GM18508 (cell line): Measurements from ENCODE around the gene ITPA.

Experiments used
- ATAC-seq: cut with Tn5 transposase; IDR thresholded peaks from one replicate; pipeline ENCODE4 v1.9.1; 2021; ENCODE audit warnings: moderate number of reproducible peaks; ENCODE audit not compliant: insufficient read depth, unreplicated experiment

The ITPA gene

DNA sequence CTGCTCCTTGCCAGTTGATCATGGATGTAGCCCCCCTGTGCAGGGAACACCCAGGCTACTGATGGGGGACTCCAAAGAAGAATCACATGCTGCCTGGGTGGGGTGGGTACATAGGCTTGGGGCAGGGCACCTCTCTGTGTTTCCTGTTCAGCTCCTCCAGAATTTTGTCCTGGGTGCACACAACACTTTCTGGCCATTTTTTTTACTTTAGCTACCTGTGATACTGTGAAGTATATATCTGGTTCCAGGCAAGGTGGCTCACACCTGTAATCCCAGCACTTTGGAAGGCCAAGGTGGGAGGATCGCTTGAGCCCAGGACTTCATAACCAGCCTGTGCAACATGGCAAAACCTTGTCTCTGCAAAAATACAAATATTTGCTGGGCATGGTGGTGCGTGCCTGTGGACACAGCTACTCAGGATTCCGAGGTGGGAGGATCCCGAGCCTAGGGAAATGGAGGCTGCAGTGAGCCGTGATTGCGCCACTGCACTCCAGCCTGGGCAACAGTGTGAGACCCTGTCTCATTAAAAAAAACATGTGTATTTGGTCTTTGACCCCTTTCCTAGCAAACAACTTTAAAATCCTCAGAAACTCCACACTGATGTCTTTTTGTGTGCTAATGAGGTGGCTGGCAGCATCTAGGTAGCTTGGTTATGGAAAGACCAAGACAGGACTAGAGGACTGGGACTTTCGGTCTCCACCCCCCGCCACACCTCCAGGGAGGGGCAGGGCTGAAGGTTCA is 15.6 kb downstream of the ITPA start:
- ATAC-seq, result no peak

- ATAC-seq, result no peak
These were observed 16.8 kb downstream of the ITPA start for GRCh38 chr20:3226093-3226492.

- ATAC-seq, result no peak
These were observed 17.6 kb downstream of the ITPA start for GRCh38 chr20:3226864-3227263.

DNA sequence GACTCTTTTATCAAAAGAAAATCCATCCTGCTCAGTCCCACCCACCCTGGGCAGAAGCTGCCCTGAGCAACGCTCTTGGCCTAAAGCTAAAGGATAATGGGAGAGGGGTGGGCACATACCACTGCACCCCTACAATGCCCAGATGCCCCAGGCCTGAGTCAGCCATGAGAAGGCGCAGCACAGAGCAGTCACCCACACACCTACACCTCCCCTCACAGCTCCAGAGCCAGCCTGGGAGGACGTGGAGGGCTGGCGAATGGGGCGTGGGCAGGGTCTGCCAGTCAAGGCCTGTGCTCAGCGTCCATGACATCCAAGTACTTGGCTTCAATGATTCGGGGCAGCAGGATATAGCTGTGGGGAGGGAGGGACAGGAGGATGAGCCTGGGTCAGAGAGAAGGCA is 18.2 kb downstream of the ITPA start:
- ATAC-seq, result no peak

DNA sequence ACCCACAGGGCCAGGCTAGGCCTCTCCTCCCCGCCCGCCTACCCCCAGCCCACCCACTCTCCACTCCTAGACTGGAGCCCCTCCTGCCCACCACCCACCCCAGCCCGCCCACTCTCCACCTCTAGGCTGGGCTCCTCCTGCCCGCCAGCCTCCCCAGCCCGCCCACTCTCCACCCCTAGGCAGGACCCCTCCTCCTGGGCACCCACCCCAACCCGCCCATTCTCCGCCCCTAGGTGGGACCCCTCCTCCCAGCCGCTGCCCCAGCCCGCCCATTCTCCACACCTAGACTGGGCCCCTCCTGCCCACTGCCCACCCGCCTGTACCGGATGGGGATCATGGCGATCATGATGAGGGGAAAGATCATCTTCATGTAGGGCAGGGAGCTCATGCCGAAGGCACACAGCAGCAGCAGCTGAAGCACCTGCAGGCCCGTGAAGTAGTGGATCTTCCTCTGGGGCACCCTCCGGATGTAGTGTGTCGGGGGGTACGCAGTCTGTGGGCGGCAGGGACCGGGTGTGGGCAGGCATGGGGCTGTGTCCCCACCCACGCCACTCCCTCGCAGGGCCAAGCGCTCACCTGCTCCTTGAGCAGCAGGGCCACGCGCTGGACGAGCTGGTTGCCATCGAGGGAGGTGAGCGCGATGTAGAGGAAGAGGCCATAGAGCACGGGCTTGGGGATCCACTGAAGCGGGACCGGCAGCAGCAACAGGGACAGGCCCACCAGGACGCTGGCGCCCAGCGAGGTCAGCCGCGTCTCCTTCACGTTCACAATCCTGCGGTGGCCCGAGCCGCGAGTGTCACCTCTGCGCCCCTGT is 18.8 kb downstream of the ITPA start:
- ATAC-seq, result no peak

- no peak for ATAC-seq
These were observed 19.4 kb downstream of the ITPA start for GRCh38 chr20:3228750-3229032.

GRCh38 chr20:3229158-3229557 is 19.9 kb downstream of the ITPA start:
- ATAC-seq, result no peak

DNA sequence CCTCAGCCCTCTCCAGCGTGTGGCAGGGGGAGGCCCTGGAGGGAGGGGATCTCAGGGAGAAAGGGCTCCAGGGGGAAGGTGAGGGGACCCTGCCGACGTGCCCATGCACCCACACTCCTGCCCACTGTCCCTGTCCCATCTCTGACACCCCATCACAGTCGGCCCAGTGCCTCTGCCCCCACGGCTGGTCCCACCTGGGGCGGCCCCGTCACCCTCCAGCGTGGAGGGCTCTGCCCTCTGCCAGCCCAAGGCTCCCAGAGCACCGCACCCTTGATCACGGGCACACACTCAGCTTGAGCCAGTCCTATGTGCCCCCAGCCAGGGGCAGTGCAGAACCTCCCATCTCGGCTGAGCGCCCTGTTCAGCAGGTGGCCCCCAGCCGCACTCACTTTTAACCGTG is 20.5 kb downstream of the ITPA start:
- no peak for ATAC-seq

DNA sequence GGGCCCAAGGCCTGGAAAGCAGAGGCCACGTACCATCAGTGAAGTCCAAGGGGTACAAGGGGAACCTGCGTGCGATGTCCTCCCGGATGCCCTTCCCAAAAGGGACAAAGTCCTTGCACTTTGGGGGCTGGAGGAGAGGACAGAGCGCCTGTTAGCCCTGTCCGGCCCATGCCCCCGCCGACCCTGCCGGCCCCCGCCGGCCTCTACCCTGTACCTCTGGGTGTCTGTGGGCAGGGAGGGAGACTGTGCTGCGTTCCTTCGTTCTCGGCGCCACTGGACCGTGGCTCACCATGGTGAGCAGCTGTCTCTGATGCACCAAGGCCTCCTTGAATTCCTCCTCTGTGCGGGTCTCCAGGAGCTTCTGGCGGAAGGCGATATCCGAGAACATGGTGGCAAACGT is 21.8 kb downstream of the ITPA start:
- ATAC-seq, result no peak

- no peak for ATAC-seq
These were observed 22.7 kb downstream of the ITPA start for GRCh38 chr20:3231889-3232588.

DNA sequence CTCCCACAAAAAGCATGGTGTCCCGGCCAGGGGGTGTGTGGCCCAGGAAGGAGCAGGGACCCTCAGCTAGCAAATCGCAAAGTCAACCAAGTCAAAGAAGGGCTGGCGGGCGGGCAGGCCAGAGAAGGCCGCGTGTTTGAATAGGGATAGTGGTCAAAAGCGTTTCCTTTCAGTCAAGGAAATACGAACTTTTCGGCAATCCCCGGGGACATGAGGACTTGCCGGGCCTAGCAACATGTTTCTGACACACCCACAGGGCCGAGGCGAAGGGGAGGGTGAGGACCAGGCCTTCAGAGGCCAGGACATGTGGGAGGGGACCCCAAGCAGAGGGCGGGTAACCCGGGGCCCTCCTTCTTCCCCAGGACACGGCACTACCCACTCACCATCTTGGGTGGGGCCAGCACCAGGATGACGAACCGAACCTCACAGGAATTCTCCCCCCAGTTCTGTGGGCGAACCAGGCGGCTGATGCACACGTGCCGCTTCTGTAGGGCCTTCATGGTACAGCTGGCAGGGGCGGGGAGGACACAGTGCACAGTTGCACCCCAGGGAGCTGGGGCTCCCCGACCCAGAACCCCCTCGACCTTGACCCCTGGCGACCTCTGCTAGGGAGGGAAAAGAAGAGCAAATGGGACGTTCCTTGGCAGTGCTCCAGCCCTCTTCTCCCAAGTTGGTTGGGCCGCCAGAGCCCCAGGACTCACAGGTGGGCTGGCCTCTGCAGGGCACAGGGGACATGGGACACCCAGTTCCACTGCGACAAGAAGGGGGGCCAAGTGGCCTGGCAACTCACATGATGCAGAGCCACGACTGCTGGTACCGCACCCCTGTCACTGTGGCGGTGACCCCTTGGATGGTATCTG is 24.1 kb downstream of the ITPA start:
- no peak for ATAC-seq

DNA sequence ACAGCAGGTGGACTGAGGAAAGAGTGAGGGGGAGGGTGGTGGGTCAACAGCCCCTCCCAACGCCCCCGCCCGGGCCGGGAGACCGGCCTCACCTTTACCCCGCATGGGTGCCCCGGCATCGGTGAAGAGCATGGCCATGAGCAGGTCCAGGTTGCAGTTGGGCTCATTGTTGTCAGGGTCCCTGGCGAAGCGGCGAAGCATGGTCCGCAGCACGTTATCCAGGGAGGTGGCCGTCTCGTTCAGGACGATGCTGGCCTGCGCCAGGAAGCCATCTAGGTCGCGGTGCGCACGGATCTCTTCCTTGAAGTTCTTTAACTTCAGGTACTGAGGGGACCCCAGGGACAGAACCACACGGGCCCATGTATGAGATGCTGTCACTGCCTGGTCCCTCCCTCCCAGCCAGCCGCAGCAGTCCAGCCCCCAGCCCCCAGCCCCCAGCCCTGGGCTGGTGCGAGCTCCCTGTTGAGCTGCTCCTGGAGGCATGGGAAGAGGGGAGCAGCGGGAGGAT is 24.7 kb downstream of the ITPA start:
- ATAC-seq, result no peak

DNA sequence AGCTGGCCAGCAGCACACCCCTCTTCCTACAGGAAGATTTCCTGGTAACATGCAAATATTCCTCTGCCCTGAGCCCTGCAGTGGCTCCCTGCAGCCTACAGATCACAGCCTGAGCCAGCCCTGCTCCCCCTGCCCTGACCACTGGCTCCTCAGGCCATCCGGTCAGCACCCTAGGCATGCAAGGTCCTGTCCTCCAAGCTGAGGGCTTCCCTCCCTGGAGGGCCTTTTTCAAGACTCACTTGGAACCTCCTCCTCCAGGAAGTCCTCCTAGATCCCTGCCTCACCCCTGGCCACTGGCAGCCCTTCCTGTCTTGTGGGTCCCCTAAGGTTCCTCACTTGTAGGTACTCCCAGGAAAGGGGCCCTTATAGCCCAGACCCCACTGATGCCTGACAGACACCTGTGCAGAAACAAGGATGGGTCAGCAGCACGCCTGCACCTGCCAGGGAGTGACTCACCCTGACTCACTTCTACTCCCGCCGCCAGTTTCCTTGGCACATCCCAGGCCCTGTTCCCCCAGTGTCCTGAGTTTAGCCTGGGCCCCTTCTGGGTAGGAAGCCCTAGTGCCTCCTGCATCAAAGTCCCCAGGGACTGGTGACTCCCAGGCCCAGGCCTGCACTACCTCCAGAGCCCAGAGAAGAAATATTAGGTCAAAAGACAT is 26.5 kb downstream of the ITPA start:
- ATAC-seq, result no peak

- no peak for ATAC-seq
These were observed 28.0 kb downstream of the ITPA start for GRCh38 chr20:3237011-3237957.

DNA sequence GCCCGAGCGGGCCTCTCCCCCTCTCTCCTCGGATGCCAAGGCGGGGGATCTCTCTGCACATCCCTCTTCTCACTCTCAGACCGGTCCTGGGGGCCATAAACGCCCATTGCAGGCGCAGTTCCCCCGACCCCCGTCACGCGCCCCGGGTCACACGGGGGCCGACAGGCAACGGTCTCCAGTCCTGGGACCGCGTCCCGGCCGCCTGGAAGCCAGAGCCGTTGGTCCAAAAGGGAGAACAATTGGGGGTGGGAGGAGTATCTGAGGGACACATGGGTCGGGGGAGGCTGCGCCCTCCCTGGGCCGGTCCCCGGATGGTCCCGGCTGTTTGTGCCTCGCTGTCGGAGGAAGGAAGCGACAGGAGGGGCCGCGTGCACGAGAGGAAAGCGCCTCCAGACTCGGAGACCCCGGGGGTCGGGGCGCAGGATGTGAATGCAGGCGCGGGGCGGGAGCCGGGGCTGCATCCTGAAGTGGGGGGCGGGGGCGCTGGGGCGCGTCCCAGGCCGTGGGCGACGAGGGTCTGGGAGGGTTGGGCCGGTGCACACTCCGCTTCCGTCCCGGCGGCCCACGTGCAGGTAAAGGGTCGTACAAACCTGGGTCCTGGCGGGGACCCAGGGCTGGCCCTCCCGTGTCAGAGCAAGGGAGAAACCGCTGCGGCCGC is 28.8 kb downstream of the ITPA start:
- ATAC-seq, result no peak

- no peak for ATAC-seq
These were observed 29.3 kb downstream of the ITPA start for GRCh38 chr20:3238616-3239025.

GRCh38 chr20:3239026-3239866 is 29.9 kb downstream of the ITPA start, which contains the start of gene SLC4A11:
SLC4A11 (minus strand) TSS chr20:3239190; CDS start chr20:3239137, 53 bp downstream.
- ATAC-seq, result no peak
